Right ventricle myocardium superior (tissue), 1 donor: ENCODE data around the gene ATF4. TPM values are rescaled to one million over a fixed set of nuclear protein-coding genes. Genes with fewer than 3 reads are reported as not detected.

ENCODE experiments used
- ATAC-seq: fragments of 200-7000 bp; cut with Tn5 transposase; one replicate; pipeline ENCODE4 v1.9.1; 2020; ENCODE audit warnings: mild to moderate bottlenecking; ENCODE audit not compliant: poor library complexity
- DNase-seq: peaks from one replicate; pipeline ENCODE4 v3.0.0-alpha.2; 2020
- intact Hi-C: fragments of 100-400 bp; cut with DNase I; formaldehyde crosslinking; loops from one replicate; pipeline ENCODE4 v1.11.2; 2022
- total RNA-seq: library from RNA; stranded (reverse); fragmentation: NEBNext Ultra II Directional; extraction: Animal tissue kit (Norgen Biotek cat#: 25700); gene quantifications from one replicate; pipeline ENCODE4 v1.2.1, GENCODE V29; 2021
- donor health status: DM: no; HTN: yes; CAD: no; lungs with severe emphysema.

ATF4 gene
- total RNA-seq, 1 donor from 2014 or later: 200 TPM

DNA sequence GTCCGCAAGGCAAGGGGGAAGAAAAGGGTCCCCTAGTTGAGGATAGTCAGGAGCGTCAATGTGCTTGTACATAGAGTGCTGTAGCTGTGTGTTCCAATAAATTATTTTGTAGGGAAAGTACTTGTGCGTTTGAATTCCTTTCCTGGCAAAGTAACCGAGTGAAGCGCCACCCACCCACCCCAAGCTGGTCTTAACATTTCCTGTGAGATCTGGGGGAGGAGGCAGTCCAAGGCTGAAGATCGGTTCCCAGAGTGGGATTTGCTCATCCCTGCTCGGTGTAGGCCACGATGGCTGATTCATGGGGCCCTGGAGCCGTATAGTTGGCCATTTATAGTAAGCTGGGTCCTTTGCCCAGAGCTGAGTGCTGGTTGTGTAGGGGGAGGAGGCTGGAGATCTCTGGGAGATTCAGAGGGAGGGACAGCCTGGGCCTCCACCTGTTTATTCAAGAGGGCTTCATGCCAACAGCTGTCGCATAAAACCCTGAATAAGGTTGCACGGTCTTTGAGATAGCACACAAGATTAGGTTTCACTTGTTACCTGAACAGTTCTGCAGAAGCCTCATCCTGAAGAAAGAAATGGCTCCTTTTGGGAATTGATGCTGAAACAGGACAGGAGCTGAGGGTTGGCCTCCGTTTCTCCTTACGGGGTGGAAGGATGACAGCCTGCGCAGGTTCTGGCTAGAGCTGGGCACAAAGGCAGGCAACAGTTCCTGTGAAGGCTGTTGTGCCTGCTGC lies 2.4 kb downstream of the ATF4 start:
- DNase-seq: peak; percentile 44
- intact Hi-C loops: loop anchor here (10.0 kb wide), 2 partner anchors 178 to 348 kb away; partner anchors contain the start of gene SYNGR1
- ATAC-seq: peak; percentile 4

DNA sequence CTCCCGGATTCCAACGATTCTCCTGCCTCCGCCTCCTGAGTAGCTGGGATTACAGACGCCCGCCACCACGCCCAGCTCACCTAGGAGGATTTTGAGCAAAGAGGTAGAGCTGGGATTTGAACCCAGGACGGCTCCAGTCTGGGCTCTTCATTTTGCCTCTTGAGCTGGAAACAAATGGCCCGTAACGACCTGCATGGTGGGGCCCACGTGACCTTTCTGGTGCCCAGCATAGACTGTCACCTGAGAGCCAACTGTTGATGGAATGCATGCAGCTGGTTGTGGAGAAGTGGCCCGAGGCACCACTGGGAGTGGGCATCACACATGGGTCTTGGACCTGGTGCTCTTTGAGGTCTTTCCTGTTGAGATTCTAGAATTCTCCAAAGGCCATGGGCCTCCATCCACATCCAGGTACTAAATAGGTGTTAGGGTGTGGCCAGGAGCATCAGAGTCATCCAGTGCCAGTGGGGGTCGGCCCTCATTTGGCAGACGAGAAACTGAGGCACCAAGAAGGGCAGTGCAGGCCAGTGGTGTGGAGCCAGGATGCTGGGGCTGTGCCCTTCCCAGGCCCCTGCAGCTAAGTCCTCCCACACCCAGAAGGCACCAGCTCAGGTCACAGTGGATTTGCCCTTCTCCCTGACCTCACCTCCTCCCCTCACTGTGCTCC lies 3.9 kb downstream of the ATF4 start:
- ATAC-seq (no peak), DNase-seq (no peak)
- intact Hi-C loops: loop anchor here (10.0 kb wide), 2 partner anchors 179 to 349 kb away; partner anchors contain the start of gene SYNGR1

DNA sequence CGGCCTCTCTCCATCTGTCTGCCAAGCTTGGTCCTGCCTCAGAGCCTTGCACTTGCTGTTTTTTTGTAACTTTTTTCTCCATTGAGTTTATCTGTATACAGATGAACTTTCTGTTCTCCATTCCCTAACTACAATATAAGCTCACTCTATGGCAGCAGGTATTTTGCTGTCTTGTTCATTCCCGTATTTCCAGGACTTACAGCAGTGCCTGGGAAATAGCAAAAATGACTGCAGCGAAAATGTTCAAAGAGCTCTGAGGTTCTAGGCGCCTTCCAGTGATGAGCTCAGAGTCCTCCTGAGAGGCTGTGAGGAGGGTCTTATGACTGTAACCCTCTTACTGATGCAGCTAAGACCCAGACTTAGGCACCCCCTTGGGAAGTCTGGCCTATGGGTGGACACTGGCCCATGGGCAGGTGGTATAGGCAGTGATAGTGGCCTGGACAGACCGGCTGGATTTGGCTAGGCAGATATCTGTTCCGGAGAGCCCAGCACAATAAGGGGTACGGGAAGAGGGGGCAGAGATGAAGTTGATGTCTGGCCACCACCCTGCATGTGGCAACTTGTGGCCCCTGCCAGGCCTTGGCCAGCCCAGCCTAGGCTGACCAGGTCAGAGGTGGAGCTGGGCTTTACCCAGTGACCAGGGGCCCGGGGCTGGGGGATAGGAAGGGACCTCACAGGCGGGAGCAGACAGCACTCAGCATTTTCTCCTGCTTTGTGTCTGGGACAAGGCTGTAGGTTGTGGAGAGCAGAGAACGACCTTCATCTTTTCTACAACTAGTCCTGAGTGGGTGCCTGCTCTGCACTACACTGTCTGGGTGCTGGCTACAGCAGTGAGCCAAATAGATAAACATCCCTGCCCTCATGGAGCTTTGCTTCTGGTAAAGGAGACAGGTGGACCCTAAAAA lies 4.6 kb downstream of the ATF4 start:
- no peak for DNase-seq
- no peak for ATAC-seq
- intact Hi-C loops: loop anchor here (10.0 kb wide), 2 partner anchors 180 to 350 kb away; partner anchors contain the start of gene SYNGR1

DNA sequence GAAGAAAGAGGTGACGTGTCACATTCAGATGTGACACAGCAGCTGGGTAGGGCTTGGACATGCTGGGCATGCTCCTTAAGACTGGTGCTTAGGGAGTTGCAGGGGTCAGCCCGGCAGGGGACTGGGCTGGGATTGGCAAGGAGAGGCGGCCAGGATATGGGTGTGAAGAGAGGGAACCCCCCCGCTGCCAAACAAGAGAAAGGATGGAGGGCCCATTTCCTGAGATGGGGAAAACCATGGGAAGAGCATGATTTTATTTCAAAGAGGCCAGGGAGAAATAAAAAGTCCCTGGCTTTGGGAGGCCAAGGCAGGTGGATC lies 5.3 kb downstream of the ATF4 start:
- ATAC-seq: no peak
- intact Hi-C loops: loop anchor here (10.0 kb wide), 2 partner anchors 181 to 351 kb away; partner anchors contain the start of gene SYNGR1
- DNase-seq: no peak

DNA sequence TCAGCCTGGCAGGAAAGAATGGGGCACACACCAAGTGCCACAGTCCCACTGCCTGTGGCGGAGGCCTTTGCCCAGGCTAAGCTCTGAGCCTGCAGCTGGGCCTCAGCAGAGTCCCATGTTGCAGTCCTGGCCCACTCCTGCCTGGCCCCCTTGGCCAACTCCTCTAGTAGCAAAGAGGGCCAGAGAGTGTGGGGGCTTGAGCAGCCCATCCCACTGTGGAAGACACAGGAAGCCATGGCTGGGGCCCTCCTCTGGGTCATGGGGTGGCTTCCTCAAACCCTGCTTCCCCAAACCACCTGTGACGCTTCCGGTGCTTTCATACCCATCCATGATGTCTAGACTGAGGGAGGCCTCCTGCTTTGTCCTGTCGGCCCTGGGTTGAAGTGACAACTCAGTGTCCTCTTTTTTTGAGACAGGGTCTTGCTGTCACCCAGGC lies 6.4 kb downstream of the ATF4 start:
- intact Hi-C loops: loop anchor here (10.0 kb wide), 2 partner anchors 182 to 352 kb away; partner anchors contain the start of gene SYNGR1
- no peak for DNase-seq
- no peak for ATAC-seq

DNA sequence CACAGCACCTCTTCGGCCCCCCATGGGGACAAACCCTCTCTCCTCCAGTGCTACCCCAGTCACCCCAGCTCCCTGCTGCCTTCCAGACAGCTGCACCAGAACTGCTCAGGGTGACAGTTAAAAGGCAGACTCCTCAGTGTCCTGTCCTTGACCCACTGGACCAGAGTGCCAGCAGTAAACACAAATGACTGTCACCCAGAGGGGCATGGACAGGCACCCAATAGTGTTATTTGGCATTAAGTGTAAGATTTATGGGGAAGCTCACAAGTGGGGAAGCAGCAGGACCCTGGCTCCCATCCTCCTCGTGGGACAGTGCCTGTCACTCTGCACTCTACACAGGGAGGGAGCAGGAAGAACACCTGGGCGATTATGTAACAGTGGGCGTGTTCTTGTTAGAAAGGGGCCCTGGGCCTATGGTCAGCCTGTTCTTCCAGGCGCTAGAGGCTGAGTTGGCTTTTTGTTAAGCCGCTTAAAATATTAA lies 7.2 kb downstream of the ATF4 start:
- intact Hi-C loops: loop anchor here (10.0 kb wide), 2 partner anchors 183 to 353 kb away; partner anchors contain the start of gene SYNGR1

DNA sequence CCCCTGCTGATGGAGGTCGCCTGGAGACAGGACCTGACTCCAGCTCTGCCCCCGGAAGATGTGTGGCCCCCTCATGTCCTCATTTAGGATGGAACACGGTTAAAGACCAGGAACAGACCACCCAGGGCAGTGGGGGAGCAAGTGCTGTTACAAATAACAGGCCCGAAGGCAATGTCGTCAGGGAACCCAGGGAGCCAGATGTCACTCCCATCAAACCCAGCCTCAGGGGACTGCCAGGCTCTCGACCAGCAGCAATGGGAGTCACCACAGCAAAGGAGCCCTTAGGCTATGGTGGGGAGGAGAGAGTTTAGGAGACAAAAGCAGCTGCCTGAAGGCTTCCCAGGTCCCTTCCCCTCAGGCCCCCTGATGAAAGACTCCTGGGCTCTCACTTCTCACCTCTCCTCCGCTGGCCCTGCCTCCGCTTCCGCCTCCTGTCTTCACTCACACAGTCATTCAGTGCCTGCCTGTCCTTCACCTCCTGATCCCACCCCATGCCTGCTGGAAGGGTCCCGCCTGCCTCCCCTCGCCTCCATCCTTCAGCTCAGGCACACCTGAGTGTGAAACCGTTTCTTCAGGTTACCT lies 7.8 kb downstream of the ATF4 start:
- DNase-seq: no peak

More for the DNA sequence above, 7.2 kb downstream of the ATF4 start:
- no peak for DNase-seq
- no peak for ATAC-seq

DNA sequence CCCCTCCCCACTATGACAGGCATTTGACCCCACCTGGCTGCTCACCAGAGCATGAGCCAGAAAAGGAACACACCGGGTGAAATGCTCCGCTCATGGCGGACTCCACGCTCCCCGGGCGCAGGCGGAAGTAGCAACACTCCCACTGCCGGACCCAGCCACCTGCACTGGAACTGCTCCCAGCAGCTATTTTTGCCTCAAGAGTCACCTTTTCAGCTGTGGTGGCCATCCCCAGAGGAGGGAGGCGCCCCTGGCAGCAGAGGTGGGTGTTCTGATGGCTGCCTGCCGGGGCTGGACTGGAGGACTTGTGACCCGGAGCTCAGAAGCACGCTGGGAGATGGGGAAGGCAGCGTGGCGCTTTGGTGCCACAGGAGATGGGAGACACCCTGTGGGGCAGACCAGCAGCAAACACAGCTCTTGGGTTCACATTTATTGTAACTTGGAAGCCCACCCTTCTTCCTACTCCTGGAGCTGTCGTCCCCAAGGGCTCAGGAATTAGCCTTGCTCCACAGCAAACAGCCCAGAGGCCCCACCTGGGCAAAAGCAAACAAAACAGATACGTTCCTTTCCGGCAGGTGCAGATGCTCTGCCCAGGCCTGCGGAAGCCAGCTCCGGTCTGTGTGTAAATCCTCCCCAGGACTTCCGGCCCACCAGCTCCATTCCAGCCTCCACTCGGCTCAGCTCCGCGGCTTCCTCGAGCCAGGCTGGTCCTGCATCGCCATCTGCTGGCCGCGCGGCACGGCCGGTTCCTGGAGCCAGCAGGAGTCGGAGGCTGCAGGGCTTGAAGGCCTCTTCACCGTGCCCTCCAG lies 8.5 kb downstream of the ATF4 start:
- peak; percentile 94 for DNase-seq
- peak; percentile 53 for ATAC-seq
- intact Hi-C loops: loop anchor here (10.0 kb wide), 2 partner anchors 184 to 354 kb away; partner anchors contain the start of gene SYNGR1

More for the DNA sequence above, 7.8 kb downstream of the ATF4 start:
- intact Hi-C loops: loop anchor here (10.0 kb wide), 2 partner anchors 183 to 353 kb away; partner anchors contain the start of gene SYNGR1
- ATAC-seq: no peak

DNA sequence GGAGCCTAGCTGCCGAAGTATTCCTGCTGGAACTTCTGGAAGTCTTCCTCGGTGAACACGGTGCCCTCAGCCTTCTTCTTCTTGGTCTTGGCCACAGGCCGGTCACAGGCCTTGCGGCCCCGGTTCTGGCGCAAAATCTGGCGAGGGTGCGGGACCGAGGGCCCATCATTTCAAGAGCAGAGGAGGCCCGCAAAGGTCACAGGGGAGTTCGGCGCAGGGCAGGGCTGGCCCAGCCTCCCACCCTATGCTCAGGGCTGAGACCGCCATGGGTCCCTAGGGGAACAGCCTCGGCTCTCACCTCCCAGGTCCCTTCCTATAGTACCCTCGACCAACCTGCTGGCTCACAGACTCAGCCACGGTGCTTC lies 9.1 kb downstream of the ATF4 start:
- no peak for DNase-seq
- intact Hi-C loops: loop anchor here (10.0 kb wide), 2 partner anchors 185 to 355 kb away; partner anchors contain the start of gene SYNGR1
- ATAC-seq: no peak

DNA sequence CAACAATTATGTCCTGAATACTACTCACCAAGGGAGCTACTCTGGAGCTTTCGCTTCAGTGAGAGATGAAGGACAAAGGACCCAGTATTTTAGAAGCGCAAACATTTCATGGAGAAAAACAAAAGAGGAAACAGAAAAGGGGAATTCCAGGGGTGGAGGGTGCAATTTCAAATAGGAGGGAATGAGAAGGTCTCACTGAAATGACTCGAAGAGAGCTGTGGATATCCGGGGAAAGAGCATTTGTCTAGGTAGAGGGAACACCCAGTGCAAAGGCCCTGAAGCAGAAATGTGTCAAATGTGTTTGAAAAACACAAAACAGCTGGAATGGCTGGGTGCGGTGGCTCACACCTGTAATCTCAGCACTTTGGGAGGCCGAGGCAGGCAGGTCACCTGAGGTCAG lies 9.8 kb downstream of the ATF4 start:
- DNase-seq (no peak), ATAC-seq (no peak)
- intact Hi-C loops: no loop called here

DNA sequence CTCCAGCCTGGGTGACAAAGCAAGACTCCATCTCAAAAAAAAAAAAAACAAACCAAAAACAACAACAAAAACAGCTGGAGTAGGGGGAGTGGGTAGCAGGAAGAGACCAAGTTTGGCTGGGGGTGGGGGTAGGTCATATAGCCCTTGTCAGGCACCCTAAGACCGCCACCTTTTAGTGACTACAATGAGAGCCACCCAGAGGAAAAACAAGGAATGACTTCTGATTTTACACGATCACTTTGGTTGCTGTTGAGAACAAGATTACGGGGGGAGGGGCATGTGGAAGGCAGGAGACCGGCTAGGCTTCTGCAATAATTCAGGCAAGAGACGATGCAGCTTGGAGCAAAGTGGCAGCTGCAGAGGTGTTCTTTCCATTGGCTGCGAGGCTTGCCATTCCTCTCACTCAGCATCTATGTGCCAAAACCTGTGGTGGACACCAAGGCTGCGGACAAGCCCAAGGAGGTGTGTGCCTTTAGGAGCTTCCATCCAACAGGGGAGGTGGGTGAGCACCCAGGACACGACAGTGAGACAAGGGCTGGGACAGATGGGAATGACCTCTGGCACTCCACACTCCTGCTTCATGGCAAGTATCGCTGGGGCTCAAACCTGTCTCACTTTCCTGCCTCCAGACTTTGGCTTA lies 10.4 kb downstream of the ATF4 start:
- intact Hi-C loops: no loop called here
- no peak for ATAC-seq
- DNase-seq: no peak

DNA sequence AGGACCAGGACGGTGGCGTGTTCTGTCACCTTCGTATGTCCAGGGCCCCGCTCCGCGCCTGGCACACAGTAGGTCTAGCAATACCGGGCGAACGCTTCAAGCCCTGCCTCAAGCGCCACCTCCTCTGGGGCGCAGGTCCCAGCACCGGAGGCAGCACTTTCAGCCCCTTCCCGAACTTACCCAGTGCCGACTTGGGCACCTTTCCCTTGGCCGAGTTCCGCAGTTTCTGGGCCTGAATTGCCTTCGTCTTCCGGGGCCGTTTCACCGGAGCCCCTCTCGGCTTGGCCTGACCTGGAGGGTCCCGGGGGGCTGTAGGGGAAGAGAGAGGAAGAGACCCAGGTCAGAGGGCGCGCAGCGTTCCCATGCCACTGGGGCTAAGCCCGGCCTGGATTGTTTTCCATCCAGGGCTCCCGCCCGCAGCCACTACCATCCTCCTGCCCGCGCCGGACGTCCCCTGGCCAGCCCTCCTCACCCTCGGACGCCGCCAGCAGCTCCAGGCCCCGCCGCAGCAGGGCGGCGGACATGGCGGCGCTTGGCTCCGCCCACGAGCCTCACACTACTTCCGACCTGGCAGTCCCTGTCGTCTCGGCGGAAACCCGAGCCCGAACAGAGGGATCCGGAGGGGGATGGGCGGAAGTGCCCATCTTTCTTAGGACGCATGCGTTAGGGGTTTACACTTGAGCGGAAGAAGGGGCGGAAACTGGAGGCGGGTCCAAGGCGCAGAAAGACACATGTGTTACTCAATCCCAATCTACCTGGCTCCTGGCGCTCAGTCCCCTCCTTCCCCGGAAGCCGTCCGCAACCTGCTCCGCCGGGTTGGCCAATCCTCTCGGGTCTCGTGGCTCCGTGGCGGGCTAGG lies 12.1 kb downstream of the ATF4 start, which contains the start of gene RPS19BP1:
Gene RPS19BP1, minus strand, starts transcription at position 534 of the 859 bp plus-strand sequence. Its CDS starts 10 bp downstream, at position 524.
- ATAC-seq (peak; percentile 92), DNase-seq (peak; percentile 100)
- intact Hi-C loops: no loop called here

DNA sequence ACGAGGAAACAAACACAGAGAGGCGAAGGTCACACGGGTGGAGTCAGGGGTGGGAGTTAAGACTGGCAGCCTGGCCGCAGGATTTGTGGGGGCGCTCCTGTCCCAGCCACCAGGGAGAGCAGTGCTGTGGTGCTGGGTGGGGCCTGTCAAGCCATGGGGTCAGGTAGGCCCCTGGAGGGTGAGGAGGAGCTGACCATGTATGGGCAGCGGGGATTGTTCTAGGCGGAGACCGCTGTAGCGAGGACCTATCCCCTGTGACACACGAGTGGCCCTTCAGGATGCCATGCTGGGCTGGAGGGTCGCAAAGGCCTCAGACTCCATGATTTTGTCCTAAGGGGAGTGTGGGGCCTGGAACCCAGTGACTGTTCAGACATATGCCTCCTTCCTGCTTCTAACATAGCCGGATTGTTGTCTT lies 13.7 kb downstream of the ATF4 start:
- no peak for DNase-seq
- ATAC-seq: no peak

DNA sequence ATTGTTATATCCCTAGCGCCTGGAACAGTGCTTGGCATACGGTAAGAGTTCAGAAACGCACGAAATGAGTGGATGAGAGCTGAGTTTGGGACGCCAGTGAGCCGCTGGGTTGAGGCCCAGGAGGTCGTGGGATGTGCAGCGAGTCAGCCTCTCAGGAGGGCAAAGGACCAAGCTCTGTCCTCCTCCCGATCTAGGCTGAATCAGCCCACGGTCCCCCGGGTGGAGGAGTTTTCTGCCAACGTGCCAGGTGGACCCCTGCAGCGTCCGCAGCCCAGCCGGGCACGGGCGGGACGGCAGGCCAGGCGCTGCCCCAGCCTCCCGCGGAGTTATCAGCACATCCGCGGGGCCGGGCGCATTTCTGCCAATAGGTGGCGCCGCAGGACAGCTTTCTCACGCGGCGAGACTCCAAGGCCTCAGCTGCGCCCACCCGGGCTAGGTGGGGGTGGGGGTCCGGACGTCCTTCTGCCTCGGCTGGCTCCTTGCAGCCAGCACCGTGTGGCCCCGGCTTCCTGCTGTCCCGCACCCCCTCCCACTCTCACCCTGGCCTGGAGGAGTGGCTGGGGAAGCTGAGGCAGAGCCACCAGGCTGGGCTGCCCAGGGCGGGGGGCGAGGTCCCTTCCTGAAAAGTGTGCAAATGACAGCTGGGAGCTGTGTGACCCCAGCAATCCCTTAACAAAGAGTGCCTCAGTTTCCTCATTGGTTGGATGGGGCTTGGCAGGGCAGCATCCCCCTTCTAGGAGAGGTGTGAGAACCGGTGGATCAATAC lies 14.4 kb downstream of the ATF4 start:
- peak; percentile 47 for ATAC-seq
- intact Hi-C loops: loop anchor here (5.0 kb wide), 1 partner anchor 488 kb away; no protein-coding TSS in a partner anchor
- DNase-seq: peak; percentile 92

More for the DNA sequence above, 13.7 kb downstream of the ATF4 start:
- intact Hi-C loops: no loop called here

DNA sequence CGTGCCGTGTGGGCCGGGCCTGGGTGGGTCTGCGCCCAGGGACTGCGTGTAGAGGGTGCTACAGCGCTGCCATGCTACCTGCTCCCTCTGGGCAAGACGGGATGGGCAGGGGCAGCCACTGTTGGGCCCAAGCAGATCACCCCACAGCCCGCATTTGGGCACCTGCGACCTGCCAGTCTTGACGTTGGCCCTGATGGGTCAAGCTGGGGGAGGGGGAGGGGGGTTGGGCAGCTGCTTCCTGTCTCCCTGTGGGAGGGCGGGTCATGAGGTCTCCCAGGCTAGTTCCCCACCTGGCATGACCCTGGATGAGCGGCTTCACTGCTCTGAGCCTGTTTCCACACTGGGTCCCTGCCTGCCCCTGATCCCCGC lies 15.0 kb downstream of the ATF4 start:
- intact Hi-C loops: loop anchor here (5.0 kb wide), 1 partner anchor 487 kb away; no protein-coding TSS in a partner anchor
- no peak for ATAC-seq
- no peak for DNase-seq
